Osteoblast (primary cell): ENCODE results near the gene CACHD1. TPM values are rescaled to one million over a fixed set of nuclear protein-coding genes. Genes with fewer than 3 reads are reported as not detected.
A peak's percentile ranks its signal among the peaks of the same experiment; 100 is the strongest.

Experiments used
- DNase-seq: peaks from one replicate; pipeline ENCODE4 v3.0.0; 2011; ENCODE audit warnings: low spot score, mixed read lengths; ENCODE audit not compliant: insufficient read length; ENCODE audit errors: missing footprints
- H2AFZ ChIP-seq: 2 replicates; pipeline ENCODE4 v1.6.0; 2011; ENCODE audit warnings: mild to moderate bottlenecking, low read length
- H3K27ac ChIP-seq: 2 replicates; pipeline ENCODE4 v1.5.1; 2011; ENCODE audit warnings: mild to moderate bottlenecking, low read depth, low read length, moderate library complexity
- H3K27me3 ChIP-seq: 2 replicates; pipeline ENCODE4 v1.6.0; 2012; ENCODE audit warnings: mild to moderate bottlenecking, control low read depth, inconsistent platforms, low read length, moderate library complexity; ENCODE audit not compliant: insufficient read depth
- H3K36me3 ChIP-seq: 2 replicates; pipeline ENCODE4 v1.5.1; 2011; ENCODE audit warnings: mild to moderate bottlenecking, low read length, control low read depth, moderate library complexity; ENCODE audit not compliant: insufficient read depth
- H3K4me1 ChIP-seq: 2 replicates; pipeline ENCODE4 v1.5.1; 2011; ENCODE audit warnings: mild to moderate bottlenecking, low read length, control low read depth, moderate library complexity; ENCODE audit not compliant: insufficient read depth
- H3K4me2 ChIP-seq: 2 replicates; pipeline ENCODE4 v1.6.0; 2011; ENCODE audit warnings: mild to moderate bottlenecking, low read length; ENCODE audit not compliant: insufficient read depth
- H3K4me3 ChIP-seq: fragments of 200-600 bp; sonication (generic); 3 replicates; pipeline ENCODE4 v1.5.1; 2012; ENCODE audit warnings: mild to moderate bottlenecking, low read length, inconsistent platforms; ENCODE audit not compliant: insufficient read depth
- H3K79me2 ChIP-seq: 2 replicates; pipeline ENCODE4 v1.6.0; 2012; ENCODE audit warnings: mild to moderate bottlenecking, low read length, control low read depth, inconsistent platforms; ENCODE audit not compliant: insufficient read depth
- H3K9me3 ChIP-seq: 2 replicates; pipeline ENCODE4 v1.5.1; 2011; ENCODE audit warnings: low read depth, low read length, control low read depth
- H4K20me1 ChIP-seq: 2 replicates; pipeline ENCODE4 v1.6.0; 2012; ENCODE audit warnings: mild to moderate bottlenecking, low read length, control low read depth; ENCODE audit not compliant: insufficient read depth
- total RNA-seq: library from RNA; depleted of rRNA; stranded (reverse); fragments of >200 nt; gene quantifications from 2 replicates; pipeline ENCODE4 v1.2.3, GENCODE V29; 2012
- TF ChIP-seq, protein P1 (sequence below): IDR thresholded peaks from 2 replicates; pipeline ENCODE4 v1.5.1; 2011; ENCODE audit warnings: mild to moderate bottlenecking, low read depth, low read length, moderate library complexity; ENCODE audit errors: extremely low read depth

The CACHD1 gene
- total RNA-seq, 1 donor: 5.1 TPM

DNA sequence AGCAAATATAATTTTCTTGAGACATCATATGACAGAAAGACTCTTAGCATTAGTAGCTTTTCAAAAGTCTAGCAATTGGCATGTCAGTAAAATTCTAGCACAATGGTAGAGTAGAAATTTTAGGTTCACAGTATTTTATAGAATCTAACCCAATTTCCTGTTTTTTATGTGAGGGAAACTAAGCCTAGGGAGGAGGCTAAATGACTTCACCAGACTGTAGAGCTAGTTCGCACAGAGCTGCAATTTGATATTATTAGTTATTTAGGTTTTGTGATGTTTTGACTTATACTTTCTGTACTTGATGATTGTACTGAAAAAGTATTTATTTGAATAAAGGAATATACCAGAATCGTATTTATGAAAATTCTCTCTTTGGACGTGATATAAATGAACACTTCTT lies 68.5 kb downstream of the CACHD1 start:
- no peaks in the 10 kb centered on the region for H3K36me3 ChIP-seq
- H3K27me3 ChIP-seq: no peaks in the 10 kb centered on the region
- no peaks in the 10 kb centered on the region for H3K9me3 ChIP-seq
- no peak overlapping the region for H3K4me3 ChIP-seq
- no peak overlapping the region for H2AFZ ChIP-seq
- H3K27ac ChIP-seq: no peak overlapping the region
- no peak for DNase-seq
- no peaks in the 10 kb centered on the region for H3K79me2 ChIP-seq
- no peaks in the 10 kb centered on the region for H4K20me1 ChIP-seq
- no peak overlapping the region for H3K4me2 ChIP-seq
- H3K4me1 ChIP-seq: peaks cover 22% of the 10 kb centered on the region
- TF ChIP-seq, protein P1, sequence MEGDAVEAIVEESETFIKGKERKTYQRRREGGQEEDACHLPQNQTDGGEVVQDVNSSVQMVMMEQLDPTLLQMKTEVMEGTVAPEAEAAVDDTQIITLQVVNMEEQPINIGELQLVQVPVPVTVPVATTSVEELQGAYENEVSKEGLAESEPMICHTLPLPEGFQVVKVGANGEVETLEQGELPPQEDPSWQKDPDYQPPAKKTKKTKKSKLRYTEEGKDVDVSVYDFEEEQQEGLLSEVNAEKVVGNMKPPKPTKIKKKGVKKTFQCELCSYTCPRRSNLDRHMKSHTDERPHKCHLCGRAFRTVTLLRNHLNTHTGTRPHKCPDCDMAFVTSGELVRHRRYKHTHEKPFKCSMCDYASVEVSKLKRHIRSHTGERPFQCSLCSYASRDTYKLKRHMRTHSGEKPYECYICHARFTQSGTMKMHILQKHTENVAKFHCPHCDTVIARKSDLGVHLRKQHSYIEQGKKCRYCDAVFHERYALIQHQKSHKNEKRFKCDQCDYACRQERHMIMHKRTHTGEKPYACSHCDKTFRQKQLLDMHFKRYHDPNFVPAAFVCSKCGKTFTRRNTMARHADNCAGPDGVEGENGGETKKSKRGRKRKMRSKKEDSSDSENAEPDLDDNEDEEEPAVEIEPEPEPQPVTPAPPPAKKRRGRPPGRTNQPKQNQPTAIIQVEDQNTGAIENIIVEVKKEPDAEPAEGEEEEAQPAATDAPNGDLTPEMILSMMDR: no peak

- Histone ChIP-seq H4K20me1 (no peaks in the 10 kb centered on the region), H3K4me3 (no peak overlapping the region), H3K79me2 (no peaks in the 10 kb centered on the region), H3K9me3 (no peaks in the 10 kb centered on the region), H3K4me1 (peaks cover 27% of the 10 kb centered on the region), H3K27ac (no peak overlapping the region), H2AFZ (no peak overlapping the region), H3K27me3 (no peaks in the 10 kb centered on the region), H3K36me3 (no peaks in the 10 kb centered on the region), H3K4me2 (no peak overlapping the region)
- TF ChIP-seq, protein P1: no peak
- DNase-seq: no peak
These were observed 69.4 kb downstream of the CACHD1 start for GRCh38 chr1:64539289-64539688.

GRCh38 chr1:64539781-64540218 lies 69.9 kb downstream of the CACHD1 start:
- TF ChIP-seq, protein P1: no peak
- Histone ChIP-seq H3K27ac (no peak overlapping the region), H3K4me3 (peak overlapping the region; percentile 62), H3K4me1 (peaks cover 27% of the 10 kb centered on the region), H2AFZ (peak overlapping the region; percentile 80), H3K27me3 (no peaks in the 10 kb centered on the region), H4K20me1 (no peaks in the 10 kb centered on the region), H3K9me3 (no peaks in the 10 kb centered on the region), H3K36me3 (no peaks in the 10 kb centered on the region), H3K79me2 (no peaks in the 10 kb centered on the region), H3K4me2 (peak overlapping the region; percentile 85)
- no peak for DNase-seq

GRCh38 chr1:64540265-64540791 lies 70.4 kb downstream of the CACHD1 start:
- DNase-seq: no peak

More at GRCh38 chr1:64540265-64540791, 70.4 kb downstream of the CACHD1 start:
- Histone ChIP-seq H3K36me3 (no peaks in the 10 kb centered on the region), H3K4me2 (peak overlapping the region; percentile 85), H3K4me1 (peaks cover 27% of the 10 kb centered on the region), H3K4me3 (peak overlapping the region; percentile 62), H3K27me3 (no peaks in the 10 kb centered on the region), H3K9me3 (no peaks in the 10 kb centered on the region), H2AFZ (peak overlapping the region; percentile 80), H3K79me2 (no peaks in the 10 kb centered on the region), H4K20me1 (no peaks in the 10 kb centered on the region), H3K27ac (no peak overlapping the region)
- TF ChIP-seq, protein P1: no peak
